Central memory CD4-positive, alpha-beta T cell (primary cell): ENCODE data around the gene LRRC63.
A peak's percentile ranks its signal among the peaks of the same experiment; 100 is the strongest.

Source experiments
- DNase-seq: peaks from one replicate; pipeline ENCODE4 v3.0.0; 2022

Gene LRRC63

GRCh38 chr13:46313432-46314257 lies 101.9 kb downstream of the LRRC63 start:
- DNase-seq: no peak

- DNase-seq: no peak
These were observed 102.9 kb downstream of the LRRC63 start for GRCh38 chr13:46314587-46314986.

- no peak for DNase-seq
These were observed 103.3 kb downstream of the LRRC63 start for GRCh38 chr13:46315036-46315435.

GRCh38 chr13:46315491-46316075 lies 103.9 kb downstream of the LRRC63 start:
- DNase-seq: no peak

GRCh38 chr13:46317120-46317519 lies 105.4 kb downstream of the LRRC63 start:
- DNase-seq: no peak

GRCh38 chr13:46318986-46319385 lies 107.3 kb downstream of the LRRC63 start:
- DNase-seq: no peak

- DNase-seq: no peak
These were observed 108.7 kb downstream of the LRRC63 start for GRCh38 chr13:46320406-46320805.

- DNase-seq: no peak
These were observed 109.1 kb downstream of the LRRC63 start for GRCh38 chr13:46320821-46321220.

GRCh38 chr13:46321494-46322225 lies 109.9 kb downstream of the LRRC63 start:
- peak; percentile 63 for DNase-seq

- DNase-seq: no peak
These were observed 113.2 kb downstream of the LRRC63 start for GRCh38 chr13:46324976-46325375.
